NCI-H345 (cell line): ENCODE results near the gene TGM2.

Source experiments
- DNase-seq: peaks from one replicate; lab custom pipeline; 2025; lab: John Stamatoyannopoulos, UW

TGM2 gene

GRCh38 chr20:38165089-38165965 is at the start of gene TGM2:
Gene TGM2 (minus strand): TSS chr20:38165270. CDS start chr20:38165198, 72 bp downstream.
- peak; percentile 26 for DNase-seq

DNA sequence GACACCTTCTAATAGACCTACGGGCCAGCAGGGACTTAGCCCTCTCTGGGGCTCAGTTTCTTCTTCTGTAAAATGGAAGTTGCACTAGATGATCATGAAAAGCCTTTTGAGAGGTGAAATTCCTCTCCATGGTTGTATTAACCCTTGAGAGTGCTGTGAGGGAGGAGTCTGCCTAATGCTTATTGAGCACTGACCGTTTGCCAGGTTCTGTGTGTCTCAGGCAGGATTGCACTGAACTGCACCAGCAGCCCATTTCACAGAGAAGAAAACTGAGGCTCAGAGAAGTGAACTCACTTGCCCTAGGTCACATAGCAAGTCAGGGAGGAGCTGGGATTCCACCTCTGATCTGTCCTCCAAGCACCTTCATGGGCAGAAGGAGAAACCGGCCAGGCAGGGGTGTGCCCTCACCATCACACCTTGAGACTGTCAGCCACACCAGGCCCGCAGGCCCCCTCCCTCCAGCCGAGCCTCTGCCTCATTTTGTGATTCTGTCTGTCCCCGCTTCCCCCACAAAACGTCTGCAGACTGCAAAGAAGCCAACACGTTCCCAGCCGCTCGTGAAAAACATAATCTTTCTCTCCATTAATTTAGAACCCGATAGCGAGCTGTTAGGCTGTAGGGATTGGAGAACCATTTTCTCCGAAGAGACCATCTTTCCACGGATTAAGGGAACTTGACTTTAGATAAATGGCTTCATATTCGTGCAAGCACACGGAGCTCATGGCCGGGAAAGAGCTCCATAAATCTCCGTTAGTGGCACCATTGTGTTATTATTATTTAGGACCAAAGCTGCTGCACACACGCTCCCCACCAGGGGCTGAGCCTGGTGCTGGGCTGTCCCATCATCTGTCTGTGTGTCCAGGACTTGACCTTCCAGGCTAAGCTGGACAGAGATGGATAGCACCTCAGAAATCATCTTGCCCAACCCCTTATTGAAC is 49.5 kb upstream of the TGM2 start:
- DNase-seq: no peak

- no peak for DNase-seq
Measured at GRCh38 chr20:38213607-38213940, 48.5 kb upstream of the TGM2 start.

DNA sequence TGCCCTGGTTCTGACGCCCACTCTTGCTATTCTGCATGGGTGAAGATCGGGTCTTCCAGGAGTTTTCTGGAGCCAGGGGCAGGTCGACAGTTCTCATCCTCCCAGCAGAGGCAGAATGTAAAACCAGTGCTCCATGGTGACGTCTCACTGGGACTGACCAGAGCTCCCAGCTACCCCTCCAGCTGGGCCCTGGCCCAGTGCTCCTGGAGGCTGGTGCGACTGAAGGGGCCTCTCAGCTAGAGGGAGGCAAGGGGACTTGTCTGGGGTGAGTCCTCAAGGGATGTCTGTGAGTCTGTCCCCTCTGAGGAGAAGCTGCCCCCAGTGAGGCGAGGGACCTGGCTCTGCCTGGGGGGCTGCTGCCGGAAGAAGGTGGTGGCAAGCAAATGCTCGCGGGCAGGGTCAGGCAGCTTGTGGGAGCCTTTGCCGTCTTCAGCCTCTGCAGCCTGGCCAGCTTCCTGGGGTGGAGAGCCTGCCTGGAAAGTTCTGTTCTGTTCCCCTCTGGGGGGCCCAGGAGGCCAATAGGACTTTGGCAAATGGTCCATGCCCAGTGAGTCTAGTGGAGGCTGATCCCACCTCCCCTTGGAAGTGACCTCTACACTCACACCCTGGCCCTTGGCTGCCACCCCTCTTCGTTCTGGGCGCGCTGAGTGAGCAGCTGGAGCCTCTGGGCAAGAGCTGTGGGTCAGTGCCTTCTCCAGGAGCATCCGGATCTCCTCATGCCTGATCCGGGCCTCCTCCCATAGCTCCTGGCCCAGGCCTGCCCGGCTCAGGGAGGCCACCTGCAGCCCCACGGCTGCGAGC is 47.9 kb upstream of the TGM2 start:
- no peak for DNase-seq

DNA sequence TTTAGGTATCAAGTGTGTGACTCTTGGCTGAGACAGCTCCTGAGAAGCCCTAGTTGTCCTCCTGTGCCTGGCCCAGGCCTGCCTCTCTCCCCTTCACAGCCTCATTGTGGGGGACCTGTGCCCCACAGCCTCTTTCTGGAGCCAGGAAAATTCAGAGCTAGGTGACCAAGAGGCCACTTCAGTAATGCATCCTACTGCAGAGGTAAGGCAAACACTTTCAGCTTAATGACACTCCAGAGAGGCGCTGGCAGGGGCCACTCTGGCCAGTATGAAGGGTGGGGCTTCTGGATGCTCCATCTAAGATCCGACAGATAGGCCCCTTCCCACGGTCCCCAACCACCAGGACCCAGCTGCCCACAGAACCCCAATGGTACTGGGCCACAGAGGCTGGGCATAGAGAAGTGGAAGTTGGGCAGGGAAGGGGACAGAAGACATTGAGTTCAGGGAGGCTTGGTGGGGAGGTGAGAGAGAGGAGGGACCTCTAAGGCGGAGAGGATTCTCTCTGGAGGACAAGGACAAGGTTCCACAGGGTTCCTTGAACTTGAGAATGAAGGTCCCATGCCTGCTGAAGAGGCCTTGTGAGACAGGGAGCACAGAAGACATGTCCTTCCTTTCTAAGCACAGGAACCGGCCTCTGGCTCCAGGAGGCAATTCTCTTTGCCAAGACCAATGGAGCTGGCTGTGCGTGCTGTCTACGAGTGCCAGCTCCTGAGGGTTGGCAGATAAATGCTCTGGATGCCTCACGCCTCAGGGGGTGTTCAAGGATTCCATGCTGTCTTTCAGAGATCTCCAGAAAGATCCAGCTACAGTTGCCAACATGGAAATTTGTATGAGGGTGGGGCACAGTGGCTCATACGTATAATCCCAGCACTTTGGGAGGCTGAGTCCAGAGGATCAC is 46.4 kb upstream of the TGM2 start:
- no peak for DNase-seq

- no peak for DNase-seq
Measured at GRCh38 chr20:38210741-38211140, 45.7 kb upstream of the TGM2 start.

GRCh38 chr20:38209736-38210405 is 44.8 kb upstream of the TGM2 start:
- no peak for DNase-seq

GRCh38 chr20:38209054-38209675 is 44.1 kb upstream of the TGM2 start:
- DNase-seq: no peak

GRCh38 chr20:38208523-38208922 is 43.5 kb upstream of the TGM2 start:
- no peak for DNase-seq

GRCh38 chr20:38208088-38208487 is 43.0 kb upstream of the TGM2 start:
- no peak for DNase-seq

GRCh38 chr20:38207621-38208020 is 42.6 kb upstream of the TGM2 start:
- DNase-seq: no peak

DNA sequence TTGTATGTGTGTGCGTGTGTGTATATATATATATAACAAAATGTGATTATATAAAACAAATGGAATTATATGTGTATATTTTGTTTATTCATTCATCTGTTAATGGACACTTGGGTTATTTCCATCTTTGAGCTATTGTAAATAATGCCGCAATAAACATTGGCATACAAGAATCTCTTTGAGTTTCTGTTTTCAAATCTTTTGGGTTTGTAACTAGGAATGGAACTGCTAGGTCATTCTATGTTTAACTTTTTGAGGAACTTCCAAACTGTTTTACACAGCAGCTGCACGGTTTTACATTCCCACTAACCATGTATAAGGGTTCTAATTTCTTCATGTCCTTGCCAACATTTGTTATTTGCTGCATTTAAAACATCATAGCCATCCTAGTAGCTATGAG is 39.9 kb upstream of the TGM2 start:
- no peak for DNase-seq

DNA sequence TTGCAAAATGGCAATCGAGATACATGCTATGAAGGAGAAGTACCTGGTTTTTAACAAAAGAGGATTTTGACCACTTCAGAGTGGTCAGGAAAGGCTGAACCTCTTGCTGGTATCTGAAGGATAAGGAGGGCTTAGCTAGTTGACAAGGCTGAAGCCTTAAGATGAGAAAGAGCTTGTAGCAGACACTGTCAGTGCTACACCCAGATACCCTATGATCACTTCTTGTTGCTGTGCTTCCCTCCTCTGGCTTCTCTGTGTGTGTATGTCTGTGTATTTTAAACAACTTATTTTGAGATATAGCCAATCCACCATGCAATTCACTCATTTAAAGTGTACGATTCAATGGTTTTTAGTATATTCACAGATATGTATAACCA is 38.9 kb upstream of the TGM2 start:
- DNase-seq: no peak

DNA sequence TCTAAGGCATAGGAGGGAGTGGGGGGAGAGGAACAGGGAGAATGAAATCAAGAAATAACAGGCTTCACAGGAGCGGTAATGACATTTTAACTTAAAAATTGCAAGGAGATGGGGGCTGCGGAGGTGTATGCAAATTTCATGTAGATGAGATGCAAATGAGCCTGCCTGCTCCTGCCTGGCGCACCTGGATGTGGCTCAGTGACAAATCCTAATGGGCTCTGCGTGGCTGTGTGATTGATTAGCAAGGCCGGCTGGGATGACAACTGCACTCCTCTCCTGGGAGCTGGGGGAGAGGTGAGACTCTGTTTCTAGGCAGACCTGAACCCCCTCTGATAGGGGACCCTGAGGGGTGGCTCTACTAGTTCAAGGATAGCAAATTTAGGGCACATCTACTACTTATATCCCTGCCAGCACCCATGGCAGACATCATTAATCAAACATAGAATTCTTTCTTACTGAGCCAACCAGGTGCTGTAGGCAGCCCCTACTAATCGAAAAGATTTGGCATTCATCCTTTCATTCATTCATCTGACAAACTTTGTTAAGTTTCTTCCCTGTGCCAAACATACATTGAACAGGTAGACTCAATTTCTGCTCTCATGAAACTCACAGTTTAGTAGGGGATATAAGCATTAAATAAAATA is 38.4 kb upstream of the TGM2 start:
- no peak for DNase-seq

DNA sequence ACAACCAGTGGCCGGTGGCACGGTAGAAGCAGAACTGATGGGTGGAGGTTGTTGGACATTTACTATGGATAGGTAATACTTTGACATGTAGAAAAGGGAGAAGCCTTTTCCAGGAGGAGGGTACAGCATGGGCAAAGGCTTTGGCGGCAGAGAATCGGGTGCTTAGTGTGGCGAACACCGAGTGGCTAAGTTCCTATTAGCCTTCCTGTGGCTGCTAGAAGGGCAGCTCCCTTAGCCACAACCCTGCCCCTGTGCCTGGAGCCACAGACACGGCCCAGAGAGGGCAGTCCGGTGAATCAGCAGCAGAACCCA is 37.9 kb upstream of the TGM2 start:
- DNase-seq: no peak

GRCh38 chr20:38202153-38202981 is 37.3 kb upstream of the TGM2 start:
- no peak for DNase-seq

DNA sequence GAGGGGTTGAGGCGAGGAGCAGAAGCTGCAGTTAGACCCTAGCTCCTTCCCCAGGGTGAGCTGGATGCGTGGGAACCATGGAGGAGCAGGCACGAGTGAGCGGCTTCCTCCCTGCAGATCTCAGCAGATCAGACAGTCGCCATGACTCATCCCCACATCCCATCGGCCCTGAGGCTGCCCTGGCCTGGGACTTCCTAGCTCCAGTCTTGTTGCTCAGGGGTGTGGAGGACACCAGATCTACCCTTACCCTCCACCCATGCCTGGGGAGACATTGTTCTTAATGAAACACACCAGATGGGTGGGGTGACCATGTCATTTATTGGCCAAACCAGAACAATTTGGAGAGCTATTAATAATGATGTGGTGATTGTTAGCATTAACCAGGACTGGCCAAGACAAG is 36.3 kb upstream of the TGM2 start:
- DNase-seq: no peak

DNA sequence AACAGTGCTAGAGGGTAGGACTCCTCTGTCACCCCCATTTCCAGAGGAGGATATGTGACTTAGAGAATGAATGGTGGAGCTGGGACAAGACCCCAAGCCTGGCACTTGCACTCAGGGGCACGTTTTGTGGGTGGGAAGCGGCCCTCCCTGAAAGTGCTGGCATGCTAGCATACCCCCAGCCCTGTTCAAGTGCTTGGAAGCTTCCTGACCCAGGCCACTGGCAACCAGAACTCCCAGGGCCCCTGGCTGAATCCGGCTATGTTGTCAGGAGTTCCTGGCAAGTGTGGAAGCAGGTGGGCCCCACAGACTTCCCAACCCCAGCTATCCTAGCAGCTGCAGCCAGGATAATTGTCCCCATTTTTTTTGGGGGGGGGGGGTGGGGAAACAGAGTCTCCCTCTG is 35.6 kb upstream of the TGM2 start:
- no peak for DNase-seq
